Ishikawa (cell line): ENCODE results near the gene CRYBB1.

ENCODE experiments used
- RAD21 ChIP-seq: IDR thresholded peaks from 2 replicates; pipeline ENCODE4 v1.6.1; 2012; ENCODE audit warnings: low read depth
- TF ChIP-seq, protein P1 (sequence below): IDR thresholded peaks from 2 replicates; pipeline ENCODE4 v1.6.1; 2012

DNA sequence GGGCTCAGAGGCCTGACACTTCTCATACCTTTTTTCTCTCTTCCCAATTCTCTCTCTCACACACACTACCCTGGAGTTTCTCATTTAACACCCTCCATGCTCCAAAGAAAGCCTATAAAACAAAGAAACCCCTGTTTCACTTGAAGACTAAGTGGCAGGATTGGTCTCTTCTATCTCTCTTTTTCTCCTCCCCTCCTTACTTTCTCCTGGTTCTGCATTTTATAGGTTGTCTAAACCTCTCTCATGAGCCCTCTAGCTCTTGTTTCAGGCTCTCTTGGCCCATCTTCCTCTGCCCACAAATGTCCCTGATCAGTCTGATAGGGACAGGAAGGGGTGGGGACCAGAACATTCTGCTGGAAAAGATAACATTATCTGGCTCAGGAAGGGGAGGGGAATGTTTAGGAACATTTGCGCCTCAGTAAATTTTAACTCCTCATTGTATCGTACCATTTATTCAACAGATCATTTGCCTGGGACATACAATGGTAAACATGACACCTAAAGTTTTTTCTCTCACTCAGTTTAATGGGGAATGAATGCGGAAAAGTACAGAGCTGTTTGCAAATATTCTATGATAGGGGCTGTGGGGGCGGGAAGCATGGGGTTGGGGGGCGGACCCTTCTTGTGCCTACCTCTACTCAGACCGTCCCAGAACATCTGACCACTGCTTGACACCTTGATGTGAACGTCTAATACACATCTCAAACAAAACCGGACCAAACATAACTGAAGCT lies 14.8 kb upstream of the CRYBB1 start:
- TF ChIP-seq RAD21, result no peak
- TF ChIP-seq, protein P1, sequence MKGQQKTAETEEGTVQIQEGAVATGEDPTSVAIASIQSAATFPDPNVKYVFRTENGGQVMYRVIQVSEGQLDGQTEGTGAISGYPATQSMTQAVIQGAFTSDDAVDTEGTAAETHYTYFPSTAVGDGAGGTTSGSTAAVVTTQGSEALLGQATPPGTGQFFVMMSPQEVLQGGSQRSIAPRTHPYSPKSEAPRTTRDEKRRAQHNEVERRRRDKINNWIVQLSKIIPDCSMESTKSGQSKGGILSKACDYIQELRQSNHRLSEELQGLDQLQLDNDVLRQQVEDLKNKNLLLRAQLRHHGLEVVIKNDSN, result no peak
